ENCODE results near the gene POU4F1.

POU4F1 gene

GRCh38 chr13:78589206-78589605 is 14.1 kb downstream of the POU4F1 start:
- no peak for DNase-seq

- no peak for DNase-seq
Measured at GRCh38 chr13:78587395-78587794, 16.0 kb downstream of the POU4F1 start.

- no peak for DNase-seq
Measured at GRCh38 chr13:78586706-78587105, 16.6 kb downstream of the POU4F1 start.

- DNase-seq, result no peak
Measured at GRCh38 chr13:78576261-78576660, 27.1 kb downstream of the POU4F1 start.

DNA sequence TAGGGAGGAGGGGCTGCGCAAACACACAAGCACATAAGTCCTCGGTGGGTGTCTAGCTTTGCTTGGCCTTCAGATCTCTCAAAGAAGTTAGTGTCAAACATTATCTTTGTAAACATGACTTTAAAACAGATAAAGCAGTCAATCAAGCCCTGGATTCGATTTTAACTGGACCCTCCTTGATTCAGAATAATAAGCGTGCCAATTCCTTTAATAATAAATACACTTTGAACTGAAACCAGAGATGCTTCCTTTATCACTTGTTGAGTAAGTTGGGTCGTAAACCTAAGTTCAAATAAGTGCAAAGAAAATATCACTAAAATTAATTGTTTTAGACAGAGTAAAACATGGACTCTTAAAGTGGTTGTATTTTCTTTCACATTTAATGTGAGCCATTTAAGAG is 30.9 kb downstream of the POU4F1 start:
- no peak for DNase-seq

GRCh38 chr13:78569029-78569428 is 34.3 kb downstream of the POU4F1 start:
- DNase-seq, result no peak

DNA sequence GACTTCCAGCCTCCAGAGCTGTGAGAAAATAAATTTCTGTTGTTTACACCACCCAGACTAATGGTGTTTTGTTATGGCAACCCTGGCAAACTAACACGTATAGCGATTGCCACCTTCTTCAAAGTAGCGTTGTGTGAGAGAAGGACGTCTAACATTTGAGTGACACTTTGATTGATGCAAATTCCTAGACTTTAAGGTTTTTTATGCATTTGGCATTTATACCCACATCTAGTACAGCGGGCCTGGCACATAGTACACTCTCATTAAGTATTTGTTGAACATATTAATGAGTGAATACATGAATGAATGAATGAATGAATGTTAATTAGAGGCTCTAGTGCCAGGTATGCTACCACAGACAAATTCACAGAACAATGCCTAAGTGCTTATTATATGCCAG is 36.7 kb downstream of the POU4F1 start:
- DNase-seq, result no peak

- DNase-seq, result no peak
Measured at GRCh38 chr13:78562237-78562889, 41.0 kb downstream of the POU4F1 start.

Measured in activated effector memory CD4-positive, alpha-beta T cell treated with Interleukin-2 at 50 U/mL for 16 hours (primary cell).